ENCODE data around the gene NPHP4.

DNA sequence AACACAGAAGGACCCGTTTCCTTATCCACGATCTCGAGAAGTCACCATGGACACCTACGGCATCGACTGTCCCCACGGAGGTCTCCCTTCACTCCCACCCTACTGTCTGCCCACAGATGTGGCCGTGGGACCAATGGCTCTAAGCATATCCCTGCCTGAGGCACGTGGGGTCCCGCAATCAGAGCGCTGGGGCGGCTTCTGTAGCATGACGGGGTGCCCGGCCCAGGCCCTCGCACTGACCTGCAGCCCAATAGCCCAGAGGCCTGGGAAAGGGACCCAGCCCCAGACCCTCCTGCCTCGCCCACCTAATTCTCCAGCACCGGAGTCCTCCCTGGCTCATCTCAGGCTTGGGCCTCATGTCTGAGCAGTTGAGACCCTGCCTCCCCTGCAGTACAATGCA is 132.5 kb downstream of the NPHP4 start:
- TF ChIP-seq POLR2A (IDR thresholded peaks at IDR 0.05) (no peak), CTCF (IDR thresholded peaks at IDR 0.05) (no peak)

Measured in lower leg skin (tissue), 3 donors.